PC-3 (cell line): ENCODE measurements around the gene CARD11. TPM values are rescaled to one million over a fixed set of nuclear protein-coding genes. Genes with fewer than 3 reads are reported as not detected.

ENCODE experiments used
- ATAC-seq: fragments of 200-7000 bp; cut with Tn5 transposase; 2 replicates; pipeline ENCODE4 v1.9.1; 2020; ENCODE audit warnings: mild to moderate bottlenecking, moderate library complexity
- BruUV-seq: library from RNA; stranded (reverse); fragments of 400-500 nt; replicated peaks from 2 replicates; lab custom pipeline; 2021; lab: Mats Ljungman, UMichigan
- CTCF ChIA-PET: fragments of 300-600 bp; sonication (Branson Sonifier 250); formaldehyde crosslinking; loops from one replicate; lab custom pipeline; 2022; ENCODE audit warnings: antibody characterized with exemption; lab: Charles Lee
- POLR2A ChIA-PET: fragments of 300-600 bp; sonication (Branson Sonifier 250); formaldehyde crosslinking; loops from one replicate; lab custom pipeline; 2022; ENCODE audit warnings: antibody characterized with exemption; ENCODE audit not compliant: unreplicated experiment; lab: Charles Lee
- DNase-seq: peaks from one replicate; pipeline ENCODE4 v3.0.0-alpha.2; 2015
- H2AFZ ChIP-seq: fragments of 300-600 bp; sonication (generic); 2 replicates; pipeline ENCODE4 v1.6.0; 2016; ENCODE audit warnings: antibody characterized with exemption, low read length
- H3F3A ChIP-seq: fragments of 300-600 bp; sonication (generic); one replicate; pipeline ENCODE4 v1.6.0; 2017; ENCODE audit warnings: antibody characterized with exemption, low read length, control low read depth, mild to moderate bottlenecking; ENCODE audit not compliant: unreplicated experiment
- H3K27ac ChIP-seq: fragments of 300-600 bp; sonication (generic); 2 replicates; pipeline ENCODE4 v1.5.1; 2016; ENCODE audit warnings: mild to moderate bottlenecking, low read length
- H3K27me3 ChIP-seq: fragments of 300-600 bp; sonication (generic); 2 replicates; pipeline ENCODE4 v1.6.1; 2016; ENCODE audit warnings: low read length, mixed read lengths
- H3K36me3 ChIP-seq: fragments of 300-600 bp; sonication (generic); 2 replicates; pipeline ENCODE4 v1.6.1; 2016; ENCODE audit warnings: low read depth, mixed run types, low read length, mixed read lengths
- H3K4me1 ChIP-seq: fragments of 300-600 bp; sonication (generic); 2 replicates; pipeline ENCODE4 v1.5.1; 2016; ENCODE audit warnings: low read length; ENCODE audit not compliant: insufficient read depth
- H3K4me2 ChIP-seq: fragments of 300-600 bp; sonication (generic); 2 replicates; pipeline ENCODE4 v1.6.0; 2016; ENCODE audit warnings: low read length
- H3K4me3 ChIP-seq: fragments of 300-600 bp; sonication (generic); 2 replicates; pipeline ENCODE4 v1.5.1; 2016; ENCODE audit warnings: mild to moderate bottlenecking, low read length, mixed read lengths
- H3K79me2 ChIP-seq: fragments of 300-600 bp; sonication (generic); 2 replicates; pipeline ENCODE4 v1.6.1; 2017; ENCODE audit warnings: low read length, mixed read lengths
- H3K9ac ChIP-seq: fragments of 300-600 bp; sonication (generic); 2 replicates; pipeline ENCODE4 v1.6.0; 2016; ENCODE audit warnings: mild to moderate bottlenecking, low read length
- H3K9me2 ChIP-seq: fragments of 300-600 bp; sonication (generic); replicated peaks from 2 replicates; pipeline ENCODE4 v1.6.1; 2016; ENCODE audit warnings: mixed run types, low read length, mixed read lengths
- H3K9me3 ChIP-seq: fragments of 300-600 bp; sonication (generic); 2 replicates; pipeline ENCODE4 v1.6.1; 2016; ENCODE audit warnings: low read length, mixed read lengths
- H4K20me1 ChIP-seq: fragments of 300-600 bp; sonication (generic); 2 replicates; pipeline ENCODE4 v1.6.1; 2016; ENCODE audit warnings: low read length, mixed read lengths
- CTCF ChIP-seq: fragments of 300-600 bp; sonication (generic); conservative IDR thresholded peaks from 2 replicates; pipeline ENCODE4 v1.5.1; 2017; ENCODE audit warnings: antibody characterized with exemption, low read depth, mild to moderate bottlenecking, low read length
- EZH2 ChIP-seq: fragments of 300-600 bp; sonication (generic); IDR thresholded peaks from one replicate; pipeline ENCODE4 v1.6.1; 2017; ENCODE audit warnings: antibody characterized with exemption, mild to moderate bottlenecking, low read length; ENCODE audit not compliant: unreplicated experiment
- EZH2phosphoT487 ChIP-seq: fragments of 300-600 bp; sonication (generic); IDR thresholded peaks from 2 replicates; pipeline ENCODE4 v1.6.1; 2018; ENCODE audit warnings: mild to moderate bottlenecking, antibody characterized with exemption, low read length, borderline replicate concordance
- intact Hi-C: fragments of 100-400 bp; cut with micrococcal nuclease; formaldehyde crosslinking; loops from 2 replicates; pipeline ENCODE4 v1.9.0; 2023
- total RNA-seq: library from RNA; depleted of rRNA; stranded (reverse); fragments of >200 nt; gene quantifications from 2 replicates; pipeline ENCODE4 v1.2.3, GENCODE V29; 2014

The CARD11 gene
- total RNA-seq, 1 experiment from 2014 or later, result not detected

GRCh38 chr7:2986561-2986960, 57.1 kb downstream of the CARD11 start:
- no peaks in the 10 kb centered on the region for H3K79me2 ChIP-seq
- no peaks in the 10 kb centered on the region for H3K4me1 ChIP-seq
- peaks cover 42% of the 10 kb centered on the region for H3K27me3 ChIP-seq
- BruUV-seq, result no TSS peak
- H2AFZ ChIP-seq, result no peak overlapping the region
- H4K20me1 ChIP-seq, result no peaks in the 10 kb centered on the region
- ChIA-PET CTCF (no interaction called here), POLR2A (no interaction called here)
- TF ChIP-seq CTCF (no peak), EZH2phosphoT487 (no peak), EZH2 (no peak)
- ATAC-seq (no peak), DNase-seq (no peak)
- no peak overlapping the region for H3K27ac ChIP-seq
- H3K9me2 ChIP-seq, result no peaks in the 10 kb centered on the region
- no peak overlapping the region for H3K9ac ChIP-seq
- H3K9me3 ChIP-seq, result no peaks in the 10 kb centered on the region
- no peaks in the 10 kb centered on the region for H3F3A ChIP-seq
- no peak overlapping the region for H3K4me2 ChIP-seq
- intact Hi-C loops, result no loop called here
- H3K4me3 ChIP-seq, result no peak overlapping the region
- H3K36me3 ChIP-seq, result no peaks in the 10 kb centered on the region

- intact Hi-C loops, result no loop called here
- ATAC-seq (no peak), DNase-seq (no peak)
- Histone ChIP-seq H3K9me2 (no peaks in the 10 kb centered on the region), H3K4me1 (no peaks in the 10 kb centered on the region), H3K27me3 (peaks cover 49% of the 10 kb centered on the region), H3K79me2 (no peaks in the 10 kb centered on the region), H3K9me3 (no peaks in the 10 kb centered on the region), H3K27ac (no peak overlapping the region), H3K9ac (no peak overlapping the region), H4K20me1 (no peaks in the 10 kb centered on the region), H3K4me2 (no peak overlapping the region), H3F3A (no peaks in the 10 kb centered on the region), H2AFZ (no peak overlapping the region), H3K36me3 (no peaks in the 10 kb centered on the region), H3K4me3 (no peak overlapping the region)
- CTCF ChIA-PET, result no interaction called here
- no peak for TF ChIP-seq EZH2
- TF ChIP-seq EZH2phosphoT487, result no peak
- TF ChIP-seq CTCF, result no peak
- POLR2A ChIA-PET, result no interaction called here
- BruUV-seq, result no TSS peak
These were observed 57.8 kb downstream of the CARD11 start for GRCh38 chr7:2985866-2986265.

- DNase-seq (no peak), ATAC-seq (no peak)
- Histone ChIP-seq H3K9ac (no peak overlapping the region), H3K36me3 (no peaks in the 10 kb centered on the region), H3K9me3 (no peaks in the 10 kb centered on the region), H3K27me3 (peaks cover 60% of the 10 kb centered on the region), H3F3A (no peaks in the 10 kb centered on the region), H3K4me1 (no peaks in the 10 kb centered on the region), H2AFZ (no peak overlapping the region), H3K79me2 (no peaks in the 10 kb centered on the region), H3K4me3 (no peak overlapping the region), H3K27ac (no peak overlapping the region), H3K9me2 (no peaks in the 10 kb centered on the region), H3K4me2 (no peak overlapping the region), H4K20me1 (no peaks in the 10 kb centered on the region)
- BruUV-seq, result no TSS peak
- no peak for TF ChIP-seq EZH2
- intact Hi-C loops, result no loop called here
- POLR2A ChIA-PET, result no interaction called here
- CTCF ChIA-PET, result no interaction called here
These were observed 59.6 kb downstream of the CARD11 start for GRCh38 chr7:2984091-2984490.
